ENCODE results near the gene PLEKHG5. TPM values are rescaled to one million over a fixed set of nuclear protein-coding genes. Genes with fewer than 3 reads are reported as not detected.
A peak's percentile ranks its signal among the peaks of the same experiment; 100 is the strongest.

Gene PLEKHG5
- total RNA-seq, 2 donors from 2014 or later, result 7.0 to 7.9 TPM

DNA sequence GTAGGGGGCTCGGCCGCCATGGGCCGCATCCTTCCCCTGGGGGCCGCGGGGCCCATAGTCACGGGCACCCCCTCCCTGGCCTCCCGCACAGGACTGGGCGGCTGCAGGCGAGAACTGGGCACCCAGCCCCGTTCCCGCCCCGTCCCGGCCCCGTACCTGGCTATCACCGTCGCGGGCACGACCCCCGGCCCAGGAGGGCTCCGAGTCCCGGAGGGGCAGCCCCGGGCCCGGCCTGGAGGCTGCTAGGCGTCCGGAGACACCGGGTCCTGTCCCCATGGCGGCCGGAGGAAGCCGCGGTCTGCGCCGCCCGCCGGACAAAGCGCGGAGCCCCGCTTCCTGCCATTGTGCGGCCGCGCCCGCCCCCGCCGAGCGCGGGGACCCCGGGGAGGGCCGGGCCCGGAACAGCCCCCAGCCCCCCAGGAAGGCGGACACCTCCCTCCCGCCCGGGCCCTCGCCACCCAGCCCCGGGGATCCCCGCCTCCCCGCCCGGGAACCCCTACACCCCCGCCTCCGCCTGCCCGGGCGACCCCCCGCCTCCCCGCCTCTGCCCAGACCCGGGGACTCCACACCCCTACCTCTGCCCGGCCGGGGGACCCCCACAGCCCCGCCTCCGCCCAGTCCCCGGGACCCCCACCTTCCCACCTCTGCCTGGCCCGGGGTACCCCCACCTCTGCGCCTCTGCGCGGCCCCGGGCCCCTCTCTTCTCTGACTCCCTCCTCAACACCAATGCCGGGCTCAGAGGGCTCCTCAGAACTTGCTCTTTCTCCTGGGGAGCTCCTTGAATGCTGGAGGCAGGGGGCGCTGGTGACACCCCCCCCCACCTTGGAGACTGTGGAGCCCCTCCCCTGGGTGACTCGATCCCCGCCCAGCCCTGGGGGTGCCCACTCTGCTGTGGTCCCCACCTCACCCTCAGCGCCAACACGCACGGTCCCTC is 6.0 kb downstream of the PLEKHG5 start:
- Histone ChIP-seq H3K4me1 (peaks cover 0 to 39% of the 10 kb centered on the region in 2 donors), H3K9me3 (no peaks in the 10 kb centered on the region), H3K4me3 (peak overlapping the region; percentile 39 to 60), H3K36me3 (no peaks in the 10 kb centered on the region), H3K27ac (peak overlapping the region; percentile 52 to 55), H3K27me3 (no peaks in the 10 kb centered on the region)
- TF ChIP-seq, protein P1, sequence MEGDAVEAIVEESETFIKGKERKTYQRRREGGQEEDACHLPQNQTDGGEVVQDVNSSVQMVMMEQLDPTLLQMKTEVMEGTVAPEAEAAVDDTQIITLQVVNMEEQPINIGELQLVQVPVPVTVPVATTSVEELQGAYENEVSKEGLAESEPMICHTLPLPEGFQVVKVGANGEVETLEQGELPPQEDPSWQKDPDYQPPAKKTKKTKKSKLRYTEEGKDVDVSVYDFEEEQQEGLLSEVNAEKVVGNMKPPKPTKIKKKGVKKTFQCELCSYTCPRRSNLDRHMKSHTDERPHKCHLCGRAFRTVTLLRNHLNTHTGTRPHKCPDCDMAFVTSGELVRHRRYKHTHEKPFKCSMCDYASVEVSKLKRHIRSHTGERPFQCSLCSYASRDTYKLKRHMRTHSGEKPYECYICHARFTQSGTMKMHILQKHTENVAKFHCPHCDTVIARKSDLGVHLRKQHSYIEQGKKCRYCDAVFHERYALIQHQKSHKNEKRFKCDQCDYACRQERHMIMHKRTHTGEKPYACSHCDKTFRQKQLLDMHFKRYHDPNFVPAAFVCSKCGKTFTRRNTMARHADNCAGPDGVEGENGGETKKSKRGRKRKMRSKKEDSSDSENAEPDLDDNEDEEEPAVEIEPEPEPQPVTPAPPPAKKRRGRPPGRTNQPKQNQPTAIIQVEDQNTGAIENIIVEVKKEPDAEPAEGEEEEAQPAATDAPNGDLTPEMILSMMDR (IDR thresholded peaks at IDR 0.05), result no peak
- DNase-seq (ENCODE audit: low spot score), result no peak

DNA sequence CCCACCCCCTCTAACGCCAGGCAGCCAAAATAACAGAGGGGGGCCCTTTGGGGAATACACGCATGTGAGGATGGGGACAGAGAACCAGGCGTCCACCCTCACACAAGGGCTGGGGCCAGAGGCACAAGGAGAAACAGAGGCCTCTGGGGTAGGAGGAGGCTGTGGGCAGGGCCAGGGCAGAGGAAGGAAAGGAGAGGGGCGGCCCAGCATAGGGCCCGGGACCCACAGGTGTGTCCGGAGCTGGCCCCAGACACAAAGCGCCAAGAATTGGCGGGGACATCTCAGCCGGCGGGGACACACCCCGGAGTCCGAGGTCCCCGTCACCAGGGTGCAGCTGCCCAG is 6.7 kb downstream of the PLEKHG5 start:
- H3K4me3 ChIP-seq, result peak overlapping the region; percentile 39 to 60
- TF ChIP-seq, protein P1 (IDR thresholded peaks at IDR 0.05), result no peak
- H3K36me3 ChIP-seq, result no peaks in the 10 kb centered on the region
- DNase-seq (ENCODE audit: low spot score), result no peak
- H3K27me3 ChIP-seq, result no peaks in the 10 kb centered on the region
- H3K4me1 ChIP-seq, result peaks cover 0 to 33% of the 10 kb centered on the region in 2 donors
- no peaks in the 10 kb centered on the region for H3K9me3 ChIP-seq
- H3K27ac ChIP-seq, result peak overlapping the region; percentile 52 to 55

DNA sequence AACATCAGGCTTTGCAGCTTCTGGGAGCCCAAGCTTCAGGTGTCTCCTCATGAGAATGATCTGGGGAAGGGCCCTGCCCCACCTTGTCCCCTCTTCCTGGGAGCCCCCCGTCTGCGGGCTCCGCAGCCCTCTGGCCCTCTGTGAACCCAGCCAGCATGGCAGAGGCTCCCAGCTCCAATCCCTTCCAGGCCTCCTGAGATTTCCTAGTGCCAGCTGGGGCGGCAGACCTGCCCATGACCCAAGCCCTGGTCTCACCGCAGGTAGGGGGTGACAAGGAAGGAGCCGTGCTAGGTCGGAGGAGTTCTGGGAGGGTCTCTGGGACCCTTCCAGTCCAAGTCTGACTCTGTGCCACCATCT is 7.7 kb downstream of the PLEKHG5 start:
- H3K36me3 ChIP-seq, result no peaks in the 10 kb centered on the region
- DNase-seq (ENCODE audit: low spot score), result no peak
- peaks cover 0 to 22% of the 10 kb centered on the region in 2 donors for H3K4me1 ChIP-seq
- no peak overlapping the region for H3K27ac ChIP-seq
- H3K4me3 ChIP-seq, result no peak overlapping the region
- TF ChIP-seq, protein P1 (IDR thresholded peaks at IDR 0.05), result no peak
- no peaks in the 10 kb centered on the region for H3K9me3 ChIP-seq
- H3K27me3 ChIP-seq, result no peaks in the 10 kb centered on the region

DNA sequence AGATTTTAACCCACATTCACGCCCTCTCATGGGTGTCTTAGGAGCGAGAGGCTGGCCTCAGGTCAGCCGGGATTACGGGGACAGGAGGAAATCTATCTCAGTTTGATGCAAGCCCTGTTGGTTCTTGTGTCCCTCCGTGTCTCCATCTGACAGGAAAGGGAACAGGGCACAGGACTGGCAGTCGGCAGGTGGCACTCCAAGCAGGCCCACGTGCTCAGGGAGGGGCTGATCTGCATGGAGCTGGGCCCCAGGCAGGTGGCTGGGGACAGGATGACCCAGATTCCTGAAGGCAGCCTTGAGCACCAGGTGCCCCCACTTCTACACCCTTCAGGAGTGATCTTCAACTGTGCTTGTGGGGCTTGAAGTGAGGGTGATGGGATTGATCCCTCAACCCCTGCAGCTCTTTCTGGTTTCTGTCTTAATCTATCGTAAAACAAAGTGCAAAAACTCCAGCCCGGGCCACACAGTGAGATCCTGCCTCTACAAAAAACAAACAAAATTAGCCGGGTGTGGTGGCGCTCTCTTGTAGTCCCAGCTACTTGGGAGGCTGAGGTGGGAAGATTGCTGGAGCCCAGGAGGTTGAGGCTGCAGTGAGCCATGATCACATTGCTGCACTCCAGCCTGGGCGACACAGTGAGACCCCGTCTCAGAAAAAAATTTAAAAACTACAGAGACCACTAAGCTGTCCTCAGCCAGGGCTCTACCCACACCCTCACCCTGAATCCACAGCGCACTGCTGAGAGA is 8.3 kb downstream of the PLEKHG5 start:
- no peaks in the 10 kb centered on the region for H3K36me3 ChIP-seq
- H3K9me3 ChIP-seq, result no peaks in the 10 kb centered on the region
- H3K27ac ChIP-seq, result no peak overlapping the region
- TF ChIP-seq, protein P1 (IDR thresholded peaks at IDR 0.05), result no peak
- DNase-seq (ENCODE audit: low spot score), result no peak
- H3K4me1 ChIP-seq, result peaks cover 0 to 21% of the 10 kb centered on the region in 2 donors
- no peaks in the 10 kb centered on the region for H3K27me3 ChIP-seq
- H3K4me3 ChIP-seq, result no peak overlapping the region

DNA sequence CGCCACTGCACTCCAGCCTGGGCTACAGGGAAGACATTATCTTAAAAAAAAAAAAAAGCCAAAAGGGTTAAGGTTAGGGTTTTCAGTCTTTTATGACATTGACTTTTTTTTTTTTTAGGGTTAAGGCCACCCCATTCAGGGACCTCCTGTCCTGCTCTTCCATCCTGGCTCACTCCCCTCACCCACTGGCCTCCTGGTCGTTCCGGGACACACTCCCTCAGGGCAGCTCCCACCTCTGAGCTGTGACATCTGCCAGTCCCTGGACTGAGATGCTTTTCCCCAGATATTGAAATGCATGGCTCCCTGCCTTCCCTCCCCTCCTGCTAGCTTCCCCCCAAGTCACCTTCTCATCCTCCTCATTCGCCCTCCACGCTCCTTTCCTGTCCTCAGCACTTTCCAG is 9.6 kb downstream of the PLEKHG5 start:
- DNase-seq (ENCODE audit: low spot score), result no peak
- Histone ChIP-seq H3K4me3 (no peak overlapping the region), H3K4me1 (peaks cover 0 to 20% of the 10 kb centered on the region in 2 donors), H3K27ac (no peak overlapping the region), H3K27me3 (no peaks in the 10 kb centered on the region), H3K9me3 (no peaks in the 10 kb centered on the region), H3K36me3 (no peaks in the 10 kb centered on the region)
- TF ChIP-seq, protein P1 (IDR thresholded peaks at IDR 0.05), result no peak
